ENCODE data around the gene PEX3.

PEX3 gene

GRCh38 chr6:143540192-143540591, 89.6 kb downstream of the PEX3 start:
- DNase-seq: no peak
